GM18870 (cell line): ENCODE data around the gene ASTL.

Experiments
- ATAC-seq: cut with Tn5 transposase; IDR thresholded peaks from one replicate; pipeline ENCODE4 v1.9.1; 2021; ENCODE audit warnings: moderate library complexity; ENCODE audit not compliant: unreplicated experiment

ASTL gene

DNA sequence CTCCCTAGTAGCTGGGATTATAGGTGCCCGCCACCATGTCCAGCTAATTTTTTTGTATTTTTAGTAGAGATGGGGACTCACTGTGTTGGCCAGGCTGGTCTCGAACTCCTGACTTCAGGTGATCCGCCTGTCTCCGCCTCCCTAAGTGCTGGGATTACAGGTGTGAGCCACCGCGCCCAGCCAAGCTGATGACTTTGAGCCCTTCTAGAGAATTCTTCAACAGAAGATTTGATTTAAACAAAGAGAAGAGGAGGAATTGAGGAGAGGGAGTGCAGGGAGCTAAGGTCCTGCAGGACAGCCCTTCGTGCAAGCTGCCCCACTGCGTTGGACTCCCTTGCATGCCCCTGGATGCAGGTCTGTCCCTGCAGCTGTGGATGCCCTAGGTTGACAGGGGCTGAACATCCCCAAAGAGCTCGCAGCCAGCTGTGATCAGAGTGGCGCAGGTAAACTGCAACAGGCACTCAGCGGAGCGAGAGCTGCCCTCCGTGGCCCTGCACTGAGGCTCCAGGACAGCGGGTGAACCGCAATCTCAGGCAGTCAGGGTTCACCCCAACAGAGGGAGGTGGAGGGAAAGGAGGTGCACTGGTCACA lies 35.6 kb downstream of the ASTL start:
- ATAC-seq, result no peak

GRCh38 chr2:96100893-96101304 lies 37.4 kb downstream of the ASTL start:
- ATAC-seq, result no peak

DNA sequence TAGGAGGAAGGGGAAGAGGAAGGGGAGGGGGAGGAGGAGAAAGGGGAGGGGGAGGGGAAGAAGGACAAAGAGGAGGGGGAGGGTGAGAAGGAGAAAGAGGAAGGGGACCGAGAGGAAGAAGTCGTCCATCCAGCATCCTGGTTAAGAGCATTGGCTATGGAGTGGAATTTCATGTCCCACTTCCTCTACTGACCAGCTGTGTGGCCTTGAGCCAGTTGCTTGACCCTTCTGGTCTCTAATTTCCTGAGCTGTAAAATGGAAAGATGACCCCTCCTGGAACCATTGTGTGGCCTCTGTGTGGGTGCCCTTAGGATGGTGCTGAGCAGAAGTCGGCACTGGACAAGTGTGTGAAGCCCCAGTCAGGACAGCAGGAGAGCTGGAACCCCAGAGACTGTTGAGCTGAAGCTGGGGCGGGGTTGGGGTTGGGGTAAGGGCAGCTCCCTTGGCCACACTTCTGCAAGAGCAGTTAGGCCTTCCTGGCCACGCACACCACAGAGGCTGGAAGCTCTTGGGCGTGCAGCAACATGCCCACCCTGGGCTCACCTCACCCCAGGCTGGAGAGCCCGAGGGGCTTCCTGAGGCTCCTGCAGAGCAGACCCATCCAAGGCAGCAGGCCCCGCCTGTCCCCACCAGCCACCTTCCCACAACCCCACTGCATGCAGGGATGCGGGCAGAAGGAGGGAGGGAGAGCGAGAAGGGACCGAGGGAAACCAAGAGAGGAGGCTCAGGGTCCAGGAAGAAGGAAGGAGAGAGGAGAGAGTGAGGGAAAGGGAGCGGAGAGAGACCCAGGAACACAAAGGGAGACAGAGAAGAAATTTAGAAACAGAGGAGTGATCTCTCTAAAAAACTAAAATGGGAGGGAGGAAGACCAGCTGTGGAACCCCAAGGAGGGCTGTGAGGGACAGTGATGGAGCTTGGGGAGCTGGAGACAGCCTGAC lies 38.2 kb downstream of the ASTL start:
- no peak for ATAC-seq

- ATAC-seq, result no peak
Observed at GRCh38 chr2:96098900-96099590, 39.3 kb downstream of the ASTL start.

DNA sequence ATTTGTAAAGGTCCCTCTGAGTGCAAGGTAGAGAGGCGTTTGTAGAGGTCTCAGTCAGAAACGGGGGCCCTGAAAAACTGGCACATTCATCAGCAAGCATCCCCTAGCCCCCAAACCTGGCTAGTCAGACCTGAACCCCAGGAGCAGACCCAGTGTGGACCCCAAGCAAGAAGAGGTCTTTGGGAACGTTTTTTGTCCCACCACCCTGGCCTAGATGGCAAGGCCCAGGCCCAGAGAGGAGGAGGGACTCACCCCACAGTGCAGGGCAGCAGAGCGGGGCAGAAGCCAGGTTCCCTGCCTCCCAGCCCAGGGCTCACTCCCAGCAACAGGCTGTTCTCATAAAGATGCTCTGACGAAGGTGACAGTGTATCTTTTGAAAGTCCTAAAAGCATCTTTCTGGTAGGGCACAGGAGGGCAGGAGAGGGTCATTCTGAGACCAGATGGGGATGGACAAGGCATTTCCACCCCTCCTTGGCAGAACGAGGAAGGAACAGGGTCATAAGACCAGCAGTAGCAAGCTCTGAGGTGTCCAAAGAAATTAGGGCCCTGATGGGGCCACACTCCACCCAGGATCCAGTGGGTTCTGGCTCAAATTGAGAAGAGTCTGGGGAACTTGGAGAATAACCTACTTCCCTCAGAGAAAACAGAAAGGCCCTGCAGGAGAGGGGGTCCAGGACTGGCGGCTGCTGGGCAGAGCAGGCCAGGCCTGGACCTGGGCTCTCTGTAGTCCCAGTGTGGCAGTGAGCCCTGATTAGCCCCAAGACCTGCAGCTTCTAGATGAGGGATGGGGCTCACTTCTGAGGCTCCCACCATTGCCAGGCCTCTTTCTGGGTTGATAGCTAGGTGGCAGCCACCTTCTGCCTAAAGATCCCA lies 40.1 kb downstream of the ASTL start:
- ATAC-seq, result no peak

DNA sequence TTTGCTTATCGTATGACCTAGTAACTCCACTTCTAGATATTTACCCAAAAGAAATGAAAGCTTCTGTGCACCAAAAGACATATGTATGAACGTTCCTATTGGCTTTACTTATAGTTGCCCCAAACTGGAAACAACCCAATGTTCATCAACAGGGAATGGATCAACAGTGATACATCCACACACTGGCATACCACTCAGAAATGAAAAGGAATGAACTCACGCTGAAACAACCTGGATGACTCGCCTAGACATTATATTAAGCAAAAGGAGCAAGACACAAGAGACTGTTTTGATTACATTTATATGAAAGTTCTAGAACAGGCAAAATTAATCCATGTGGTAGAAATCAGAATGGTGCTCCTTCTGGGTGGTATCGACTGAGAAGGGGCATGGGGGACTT lies 40.9 kb downstream of the ASTL start:
- no peak for ATAC-seq

DNA sequence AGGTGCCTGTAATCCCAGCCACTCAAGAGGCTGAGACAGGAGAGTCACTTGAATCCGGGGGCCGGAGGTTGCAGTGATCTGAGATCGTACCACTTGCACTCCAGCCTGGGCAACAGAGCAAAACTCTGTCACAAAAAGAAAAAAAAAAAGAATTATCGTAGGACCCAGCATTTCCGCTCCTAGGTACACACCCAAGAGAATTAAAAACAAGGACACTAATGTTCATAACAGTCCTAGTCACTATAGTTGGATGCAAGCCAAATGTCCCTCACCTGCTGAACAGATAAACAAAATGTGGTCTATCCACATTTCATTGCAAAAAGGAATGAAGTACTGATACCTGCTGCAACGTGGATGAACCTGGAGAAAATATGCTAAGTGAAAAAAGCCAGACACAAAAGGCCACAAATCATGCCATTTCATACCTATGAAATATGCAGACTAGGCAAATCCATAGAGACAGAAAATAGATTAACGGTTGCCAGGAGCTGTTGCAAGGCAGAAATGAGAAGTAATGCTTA lies 43.1 kb downstream of the ASTL start:
- ATAC-seq, result no peak

GRCh38 chr2:96093528-96093927 lies 44.8 kb downstream of the ASTL start:
- ATAC-seq, result no peak

GRCh38 chr2:96092951-96093350 lies 45.4 kb downstream of the ASTL start:
- no peak for ATAC-seq

DNA sequence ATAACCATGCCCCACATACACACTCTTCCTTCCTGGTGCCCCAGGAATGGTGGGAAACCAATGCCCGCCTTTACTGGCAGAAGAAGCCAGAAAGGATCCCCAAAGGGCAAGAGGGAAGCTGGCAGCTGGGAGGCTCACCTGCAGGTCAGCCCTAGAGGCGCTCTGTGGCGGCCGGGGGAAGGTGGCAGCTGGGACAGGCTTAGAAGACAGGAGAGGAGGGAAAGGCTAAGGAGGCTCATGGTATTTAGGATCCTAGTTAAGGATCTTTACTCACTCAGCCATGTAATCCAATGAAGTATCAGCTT lies 45.8 kb downstream of the ASTL start:
- ATAC-seq, result no peak

- no peak for ATAC-seq
Observed at GRCh38 chr2:96091711-96092572, 46.4 kb downstream of the ASTL start.

DNA sequence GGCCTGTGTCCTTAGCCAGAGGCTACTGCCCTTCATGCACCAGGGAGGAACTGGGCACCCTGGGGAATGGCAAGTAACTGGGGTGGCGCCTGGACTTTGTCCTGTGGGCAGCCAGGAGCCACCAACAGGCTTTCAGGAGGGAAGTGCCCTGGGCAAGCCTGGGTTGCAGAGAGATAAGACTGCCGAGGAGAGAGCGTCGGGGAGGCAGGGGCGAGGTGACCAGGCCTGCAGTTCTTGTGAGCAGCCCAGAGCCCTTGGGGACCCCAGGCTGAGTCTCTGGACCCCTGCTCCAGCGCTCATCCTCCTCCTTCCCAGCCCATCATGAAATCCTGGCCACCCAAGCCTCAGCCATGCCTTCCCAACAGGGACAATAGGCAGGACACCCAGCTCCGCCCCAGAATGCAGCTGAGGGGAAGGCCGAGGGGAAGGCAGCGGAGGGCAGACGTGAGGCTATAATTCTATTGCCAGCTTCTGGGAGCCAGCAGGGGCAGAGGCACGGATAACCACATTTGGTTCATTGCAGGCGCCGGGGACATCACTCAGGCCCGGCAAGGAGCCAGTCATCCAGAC lies 47.1 kb downstream of the ASTL start:
- ATAC-seq, result no peak

DNA sequence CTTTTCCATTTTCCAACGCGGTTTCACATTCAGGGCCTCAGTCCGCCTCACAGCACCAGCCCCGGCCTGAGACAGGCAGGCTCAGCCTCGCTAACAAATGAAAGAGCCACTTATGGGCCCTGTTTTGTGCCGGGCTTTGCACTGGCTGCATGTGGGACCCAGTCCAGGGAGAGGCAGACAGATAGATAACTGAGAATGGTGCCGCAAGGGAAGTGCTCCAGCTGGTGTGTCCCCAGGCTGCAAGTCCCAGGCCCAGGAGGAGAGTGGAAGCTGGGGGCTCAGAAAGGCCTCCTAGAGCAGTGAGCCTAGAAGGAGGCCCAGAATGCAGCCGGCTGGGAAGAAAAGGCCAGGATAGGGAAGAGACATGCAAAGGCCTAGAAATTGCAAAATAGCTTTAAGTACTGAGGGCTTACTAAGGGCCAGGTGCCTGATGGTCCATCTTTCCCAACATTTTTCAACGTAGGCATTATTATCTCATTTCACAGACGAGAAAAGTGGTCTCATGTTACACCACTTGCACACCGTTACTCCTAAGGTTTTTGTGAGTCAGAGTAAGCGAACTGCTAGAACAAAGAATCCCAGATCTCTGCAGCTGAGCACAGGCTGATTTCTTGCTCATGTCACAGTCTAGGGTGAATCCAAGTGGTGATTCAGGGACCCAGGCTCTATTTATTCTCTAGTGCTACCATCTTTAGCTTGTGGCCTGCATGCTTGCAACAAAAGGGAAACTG lies 47.9 kb downstream of the ASTL start:
- ATAC-seq, result no peak

GRCh38 chr2:96089356-96090195 lies 48.7 kb downstream of the ASTL start:
- ATAC-seq, result no peak

DNA sequence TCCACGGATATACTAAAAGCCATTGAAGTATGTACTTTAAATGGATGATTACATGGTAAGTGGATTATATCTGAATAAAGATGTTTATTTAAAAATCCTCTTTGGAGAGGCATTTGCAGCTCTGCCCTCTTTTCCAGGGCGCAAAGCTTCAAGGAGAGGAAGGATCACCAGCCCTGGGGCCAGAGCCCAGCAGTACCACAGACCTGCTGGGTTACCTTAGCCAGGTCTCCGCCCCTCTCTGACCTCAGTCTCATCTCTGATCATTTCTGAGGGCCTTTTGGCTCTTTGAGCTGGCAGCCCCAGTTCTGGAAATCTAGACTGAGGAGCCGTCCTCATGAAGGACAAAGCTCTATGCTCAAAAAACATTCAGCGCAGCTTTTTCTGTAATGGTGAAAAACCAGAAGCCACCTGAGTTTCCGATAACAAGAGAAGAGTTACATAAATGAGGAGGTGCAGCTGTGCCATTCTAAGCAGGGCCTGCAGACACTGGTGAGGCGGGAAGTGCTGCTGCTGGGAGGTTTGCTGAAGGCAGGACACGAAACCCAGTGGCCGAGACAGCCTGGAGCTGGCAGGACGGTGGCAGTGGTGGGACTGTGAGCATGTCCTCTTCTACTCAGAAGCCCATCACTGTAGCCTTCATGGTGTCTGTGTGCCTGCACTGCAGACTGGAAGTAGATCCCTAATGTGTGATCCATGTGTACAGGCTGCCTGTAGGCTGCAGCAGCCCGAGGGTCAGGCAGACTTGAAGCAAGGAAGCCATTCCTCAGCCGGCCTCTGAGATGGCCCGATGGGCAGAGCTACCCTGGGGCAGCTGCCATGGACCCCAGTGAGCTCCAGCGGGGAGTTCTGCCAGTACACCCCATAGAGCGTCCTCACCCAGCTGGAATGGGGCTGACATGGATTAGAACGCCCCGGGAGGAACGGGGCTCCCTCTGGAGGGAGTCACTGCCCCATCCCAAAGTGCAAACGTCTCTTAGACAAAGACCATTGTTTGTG lies 49.7 kb downstream of the ASTL start:
- ATAC-seq, result no peak

DNA sequence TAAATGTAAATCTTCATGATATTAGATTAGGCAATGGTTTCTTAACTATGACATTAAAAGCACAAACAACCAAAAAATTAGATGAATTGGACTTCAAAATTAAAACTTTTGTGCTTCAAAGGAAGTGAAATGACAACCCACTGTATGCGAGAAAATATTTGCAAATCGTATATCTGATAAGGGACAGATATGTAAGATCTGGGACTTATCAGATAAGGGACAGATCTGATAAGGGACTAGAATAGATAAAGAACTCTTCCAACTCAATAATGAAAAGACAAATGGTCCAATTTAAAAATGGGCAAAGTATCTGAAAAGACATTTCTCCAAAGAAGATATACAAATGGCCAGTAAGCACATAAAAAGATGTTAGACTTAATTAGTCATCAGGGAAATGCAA lies 51.2 kb downstream of the ASTL start:
- ATAC-seq, result no peak
